ENCODE measurements around the gene TRAF3IP1. TPM values are rescaled to one million over a fixed set of nuclear protein-coding genes. Genes with fewer than 3 reads are reported as not detected.

The TRAF3IP1 gene
- 4.5 and 15.2 TPM in 2 replicates for total RNA-seq

GRCh38 chr2:238320246-238320647 lies at the start of gene TRAF3IP1:
Gene TRAF3IP1 (plus strand): TSS chr2:238320518. CDS start chr2:238320663, 145 bp downstream.

DNA sequence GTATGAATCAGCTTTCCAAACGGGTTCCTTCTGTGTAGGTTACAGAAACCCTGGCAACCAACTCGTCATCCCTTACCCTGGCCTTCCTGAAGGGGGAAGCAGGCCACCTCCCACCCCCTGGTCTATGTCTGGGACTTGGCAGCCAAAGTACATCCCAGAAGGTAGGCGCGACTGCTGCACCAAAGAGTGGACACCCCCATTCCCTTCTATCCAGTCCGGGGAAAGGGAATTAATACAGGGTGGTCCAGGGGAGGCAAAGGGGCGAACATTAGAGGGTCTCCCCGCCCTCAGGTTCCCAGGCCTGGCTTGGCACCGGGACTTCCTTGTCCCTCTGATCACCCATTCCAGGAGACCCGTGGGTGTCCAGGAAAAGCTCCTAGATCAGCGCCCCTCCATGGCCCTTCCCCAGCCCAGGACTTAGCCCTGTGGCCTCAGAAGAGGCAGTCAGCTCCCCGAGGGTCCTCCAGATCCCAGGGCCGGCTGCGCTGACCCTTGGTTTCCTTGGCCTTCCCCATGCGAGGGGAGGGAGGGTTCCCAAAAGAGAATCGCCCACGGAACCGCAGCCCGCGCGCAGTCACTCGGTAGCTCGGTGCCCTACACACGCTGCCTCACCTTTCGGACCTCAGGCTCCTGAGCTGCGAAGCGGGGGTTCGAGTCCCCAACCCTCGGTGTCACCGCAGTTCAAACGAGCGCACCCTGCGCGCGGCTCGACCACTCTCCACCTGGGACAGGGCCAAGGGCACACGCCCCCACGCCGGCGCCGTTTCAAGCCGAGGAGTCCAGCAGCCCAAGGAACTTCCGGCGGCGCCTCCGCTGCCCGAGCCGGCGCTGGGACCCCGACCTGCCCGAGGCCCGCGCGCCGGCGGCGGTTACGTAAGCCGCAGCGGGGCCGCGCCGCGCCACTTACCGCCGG lies 32.3 kb upstream of the TRAF3IP1 start, which contains the start of gene PER2:
Gene PER2 (minus strand): TSS at position 874 of the 913 bp plus-strand sequence. CDS start 10,674 bp downstream, outside the sequence.

GRCh38 chr2:238426568-238427434 lies 106.5 kb downstream of the TRAF3IP1 start, which contains the start of gene ASB1:
Gene ASB1 (plus strand): TSS chr2:238426927. CDS start chr2:238427071, 144 bp downstream.

Other genes with a start within 250 kb of the TRAF3IP1 start
- under 0.01 and 0.16 TPM in 2 replicates for gene ESPNL, start 220.2 kb upstream of the TRAF3IP1 start, total RNA-seq
- not detected in 2 replicates for gene KLHL30, start 181.8 kb upstream of the TRAF3IP1 start, total RNA-seq
- gene ERFE, start 161.5 kb upstream of the TRAF3IP1 start, total RNA-seq: 7.3 and 24.2 TPM in 2 replicates
- gene ILKAP, start 116.8 kb upstream of the TRAF3IP1 start, total RNA-seq: 12.8 and 18.0 TPM in 2 replicates
- gene HES6, start 80.5 kb upstream of the TRAF3IP1 start, total RNA-seq: 0.72 and 1.6 TPM in 2 replicates
- 2.9 and 3.2 TPM in 2 replicates for gene PER2, start 31.9 kb upstream of the TRAF3IP1 start, total RNA-seq
- 18.2 and 21.4 TPM in 2 replicates for gene ASB1, start 106.4 kb downstream of the TRAF3IP1 start, total RNA-seq